PC-3 (cell line): ENCODE data around the gene NOTCH1. TPM values are rescaled to one million over a fixed set of nuclear protein-coding genes. Genes with fewer than 3 reads are reported as not detected.

Source experiments
- ATAC-seq: fragments of 200-7000 bp; cut with Tn5 transposase; 2 replicates; pipeline ENCODE4 v1.9.1; 2020; ENCODE audit warnings: mild to moderate bottlenecking, moderate library complexity
- BruUV-seq: library from RNA; stranded (reverse); fragments of 400-500 nt; replicated peaks from 2 replicates; lab custom pipeline; 2021; lab: Mats Ljungman, UMichigan
- CTCF ChIA-PET: fragments of 300-600 bp; sonication (Branson Sonifier 250); formaldehyde crosslinking; loops from one replicate; lab custom pipeline; 2022; ENCODE audit warnings: antibody characterized with exemption; lab: Charles Lee
- POLR2A ChIA-PET: fragments of 300-600 bp; sonication (Branson Sonifier 250); formaldehyde crosslinking; loops from one replicate; lab custom pipeline; 2022; ENCODE audit warnings: antibody characterized with exemption; ENCODE audit not compliant: unreplicated experiment; lab: Charles Lee
- DNase-seq: peaks from one replicate; pipeline ENCODE4 v3.0.0-alpha.2; 2015
- H2AFZ ChIP-seq: fragments of 300-600 bp; sonication (generic); 2 replicates; pipeline ENCODE4 v1.6.0; 2016; ENCODE audit warnings: antibody characterized with exemption, low read length
- H3F3A ChIP-seq: fragments of 300-600 bp; sonication (generic); one replicate; pipeline ENCODE4 v1.6.0; 2017; ENCODE audit warnings: antibody characterized with exemption, low read length, control low read depth, mild to moderate bottlenecking; ENCODE audit not compliant: unreplicated experiment
- H3K27ac ChIP-seq: fragments of 300-600 bp; sonication (generic); 2 replicates; pipeline ENCODE4 v1.5.1; 2016; ENCODE audit warnings: mild to moderate bottlenecking, low read length
- H3K27me3 ChIP-seq: fragments of 300-600 bp; sonication (generic); 2 replicates; pipeline ENCODE4 v1.6.1; 2016; ENCODE audit warnings: low read length, mixed read lengths
- H3K36me3 ChIP-seq: fragments of 300-600 bp; sonication (generic); 2 replicates; pipeline ENCODE4 v1.6.1; 2016; ENCODE audit warnings: low read depth, mixed run types, low read length, mixed read lengths
- H3K4me1 ChIP-seq: fragments of 300-600 bp; sonication (generic); 2 replicates; pipeline ENCODE4 v1.5.1; 2016; ENCODE audit warnings: low read length; ENCODE audit not compliant: insufficient read depth
- H3K4me2 ChIP-seq: fragments of 300-600 bp; sonication (generic); 2 replicates; pipeline ENCODE4 v1.6.0; 2016; ENCODE audit warnings: low read length
- H3K4me3 ChIP-seq: fragments of 300-600 bp; sonication (generic); 2 replicates; pipeline ENCODE4 v1.5.1; 2016; ENCODE audit warnings: mild to moderate bottlenecking, low read length, mixed read lengths
- H3K79me2 ChIP-seq: fragments of 300-600 bp; sonication (generic); 2 replicates; pipeline ENCODE4 v1.6.1; 2017; ENCODE audit warnings: low read length, mixed read lengths
- H3K9ac ChIP-seq: fragments of 300-600 bp; sonication (generic); 2 replicates; pipeline ENCODE4 v1.6.0; 2016; ENCODE audit warnings: mild to moderate bottlenecking, low read length
- H3K9me2 ChIP-seq: fragments of 300-600 bp; sonication (generic); replicated peaks from 2 replicates; pipeline ENCODE4 v1.6.1; 2016; ENCODE audit warnings: mixed run types, low read length, mixed read lengths
- H3K9me3 ChIP-seq: fragments of 300-600 bp; sonication (generic); 2 replicates; pipeline ENCODE4 v1.6.1; 2016; ENCODE audit warnings: low read length, mixed read lengths
- H4K20me1 ChIP-seq: fragments of 300-600 bp; sonication (generic); 2 replicates; pipeline ENCODE4 v1.6.1; 2016; ENCODE audit warnings: low read length, mixed read lengths
- CTCF ChIP-seq: fragments of 300-600 bp; sonication (generic); conservative IDR thresholded peaks from 2 replicates; pipeline ENCODE4 v1.5.1; 2017; ENCODE audit warnings: antibody characterized with exemption, low read depth, mild to moderate bottlenecking, low read length
- EZH2 ChIP-seq: fragments of 300-600 bp; sonication (generic); IDR thresholded peaks from one replicate; pipeline ENCODE4 v1.6.1; 2017; ENCODE audit warnings: antibody characterized with exemption, mild to moderate bottlenecking, low read length; ENCODE audit not compliant: unreplicated experiment
- EZH2phosphoT487 ChIP-seq: fragments of 300-600 bp; sonication (generic); IDR thresholded peaks from 2 replicates; pipeline ENCODE4 v1.6.1; 2018; ENCODE audit warnings: mild to moderate bottlenecking, antibody characterized with exemption, low read length, borderline replicate concordance
- intact Hi-C: fragments of 100-400 bp; cut with micrococcal nuclease; formaldehyde crosslinking; loops from 2 replicates; pipeline ENCODE4 v1.9.0; 2023
- total RNA-seq: library from RNA; depleted of rRNA; stranded (reverse); fragments of >200 nt; gene quantifications from 2 replicates; pipeline ENCODE4 v1.2.3, GENCODE V29; 2014

The NOTCH1 gene
- total RNA-seq, 1 experiment from 2014 or later, result 14.3 TPM

- Histone ChIP-seq H3K9me2 (no peaks in the 10 kb centered on the region), H3K4me1 (no peaks in the 10 kb centered on the region), H3K4me2 (no peak overlapping the region), H3K36me3 (peaks cover 20% of the 10 kb centered on the region), H3K79me2 (no peaks in the 10 kb centered on the region), H3K9ac (no peak overlapping the region), H3K27ac (no peak overlapping the region), H3K27me3 (no peaks in the 10 kb centered on the region), H3K9me3 (no peaks in the 10 kb centered on the region), H3K4me3 (no peak overlapping the region), H2AFZ (no peak overlapping the region), H3F3A (no peaks in the 10 kb centered on the region), H4K20me1 (no peaks in the 10 kb centered on the region)
- POLR2A ChIA-PET, result no interaction called here
- CTCF ChIA-PET, result no interaction called here
- DNase-seq, result no peak
- no TSS peak for BruUV-seq
- TF ChIP-seq CTCF (no peak), EZH2 (no peak), EZH2phosphoT487 (no peak)
- intact Hi-C loops, result no loop called here
- no peak for ATAC-seq
Observed at GRCh38 chr9:136455043-136456002, 90.5 kb downstream of the NOTCH1 start.

GRCh38 chr9:136454026-136454796 is 91.6 kb downstream of the NOTCH1 start:
- intact Hi-C loops, result no loop called here
- CTCF ChIA-PET, result no interaction called here
- Histone ChIP-seq H3F3A (no peaks in the 10 kb centered on the region), H3K9me3 (no peaks in the 10 kb centered on the region), H3K4me1 (no peaks in the 10 kb centered on the region), H3K4me2 (no peak overlapping the region), H3K79me2 (no peaks in the 10 kb centered on the region), H3K4me3 (no peak overlapping the region), H3K9ac (no peak overlapping the region), H3K36me3 (peaks cover 15% of the 10 kb centered on the region), H3K9me2 (no peaks in the 10 kb centered on the region), H3K27me3 (no peaks in the 10 kb centered on the region), H3K27ac (no peak overlapping the region), H4K20me1 (no peaks in the 10 kb centered on the region), H2AFZ (no peak overlapping the region)
- no TSS peak for BruUV-seq
- no peak for TF ChIP-seq EZH2
- TF ChIP-seq EZH2phosphoT487, result no peak
- no peak for TF ChIP-seq CTCF
- no peak for DNase-seq
- ATAC-seq, result no peak
- POLR2A ChIA-PET, result no interaction called here
